GM19463 (cell line): ENCODE results near the gene EPN2.
"Not testable (repeated sequence)": the region's sequence is repeated elsewhere in the genome, so short reads cannot be mapped to it uniquely, and the experiment has no call there.

ENCODE experiments used
- ATAC-seq: cut with Tn5 transposase; IDR thresholded peaks from one replicate; pipeline ENCODE4 v1.9.1; 2021; ENCODE audit warnings: mild to moderate bottlenecking, moderate library complexity; ENCODE audit not compliant: unreplicated experiment

EPN2 gene

DNA sequence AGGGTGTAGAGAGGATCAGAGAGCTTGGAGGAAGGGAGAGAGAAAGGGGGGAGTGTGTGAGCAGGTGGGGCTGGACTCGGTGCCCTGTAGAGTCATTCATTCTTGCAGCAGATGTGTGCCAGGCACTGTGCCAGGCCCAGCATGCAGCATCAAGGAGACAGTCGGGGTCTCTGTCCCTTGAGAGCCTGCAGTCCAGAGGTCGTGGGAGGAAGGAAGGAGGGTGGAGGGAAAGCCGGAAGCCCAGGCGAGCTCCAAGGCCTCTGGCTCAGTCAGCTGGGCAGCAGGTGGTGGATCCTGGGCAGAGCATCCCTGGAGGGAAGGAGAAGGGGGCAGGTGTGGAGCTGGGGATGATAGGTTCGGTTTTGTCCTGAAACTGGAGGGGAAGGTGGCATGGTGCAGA is 27.5 kb downstream of the EPN2 start:
- no peak for ATAC-seq

DNA sequence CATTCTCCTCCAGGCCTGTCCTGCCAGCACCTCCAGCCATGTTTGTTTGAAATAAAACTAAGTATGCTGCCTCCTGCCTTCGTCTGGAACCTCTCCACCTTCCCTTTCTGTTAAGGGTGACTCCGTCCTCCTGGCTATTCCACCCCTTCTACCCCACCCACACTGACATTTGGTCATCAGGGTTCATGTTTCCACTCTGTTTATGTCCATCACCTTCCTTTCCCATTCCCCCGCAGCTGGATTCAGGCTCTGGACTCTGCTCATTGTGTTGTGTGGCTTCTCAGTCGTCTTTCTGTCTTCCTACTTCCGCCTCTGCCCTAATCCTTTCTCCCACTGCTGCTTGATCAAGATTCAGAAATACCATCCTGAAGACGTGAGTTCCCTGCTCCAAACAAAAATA is 28.6 kb downstream of the EPN2 start:
- ATAC-seq: no peak

DNA sequence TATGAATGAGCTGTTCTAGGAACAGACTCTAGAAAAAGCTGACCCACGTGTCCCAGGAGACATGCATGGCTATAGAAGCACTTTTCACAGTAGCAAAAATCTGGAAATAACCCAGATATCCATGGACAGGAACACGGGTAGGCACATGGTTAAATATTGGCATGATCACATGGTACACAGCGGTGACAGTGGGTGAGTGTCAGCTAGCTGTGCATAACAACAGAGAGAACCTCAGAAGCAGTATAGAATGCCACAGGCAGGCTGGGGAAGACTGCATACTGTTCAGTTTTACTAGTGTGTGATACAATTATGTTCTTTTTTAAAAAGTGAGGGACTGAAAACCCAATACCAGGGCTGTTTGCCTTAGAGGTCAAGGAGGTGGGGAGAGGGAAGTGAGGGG is 31.4 kb downstream of the EPN2 start:
- no peak for ATAC-seq

DNA sequence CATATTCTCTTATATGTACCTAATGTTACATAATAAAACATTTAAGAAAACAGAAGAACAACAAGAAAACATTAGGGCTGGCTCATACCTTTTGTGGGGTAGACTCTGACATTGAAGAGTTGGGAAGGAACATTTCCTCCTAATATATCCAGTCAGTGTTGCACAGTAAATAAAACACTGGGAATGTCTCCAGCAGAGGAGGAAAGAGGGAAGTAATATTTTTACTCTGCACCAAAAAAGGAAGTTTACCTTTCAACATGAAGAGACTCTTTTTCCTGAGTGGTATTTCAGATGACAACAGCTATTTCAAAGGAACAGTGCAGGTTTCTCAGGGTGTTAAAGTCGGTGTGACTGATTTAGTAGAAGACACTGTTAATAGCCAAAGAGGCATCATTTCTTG is 31.9 kb downstream of the EPN2 start:
- ATAC-seq: no peak

DNA sequence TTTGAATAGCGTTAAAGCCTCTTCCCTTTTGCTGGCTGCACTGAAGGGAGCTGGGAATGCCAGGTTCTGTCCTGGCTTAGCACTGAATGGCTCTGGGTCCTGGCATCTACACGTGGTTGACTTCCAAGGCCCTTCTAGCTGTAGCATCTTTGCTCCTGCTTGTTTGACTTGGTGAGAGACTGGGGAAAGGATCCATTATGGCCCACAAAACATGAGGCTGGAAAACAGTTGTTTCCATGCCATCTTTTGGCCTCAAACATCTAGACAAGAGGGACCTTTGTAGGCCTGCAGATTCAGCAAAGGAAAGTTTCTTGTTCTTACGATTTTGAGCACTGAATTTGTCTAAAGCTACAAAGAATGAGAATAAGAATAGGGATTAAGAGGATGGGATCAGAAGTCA is 32.5 kb downstream of the EPN2 start:
- no peak for ATAC-seq

DNA sequence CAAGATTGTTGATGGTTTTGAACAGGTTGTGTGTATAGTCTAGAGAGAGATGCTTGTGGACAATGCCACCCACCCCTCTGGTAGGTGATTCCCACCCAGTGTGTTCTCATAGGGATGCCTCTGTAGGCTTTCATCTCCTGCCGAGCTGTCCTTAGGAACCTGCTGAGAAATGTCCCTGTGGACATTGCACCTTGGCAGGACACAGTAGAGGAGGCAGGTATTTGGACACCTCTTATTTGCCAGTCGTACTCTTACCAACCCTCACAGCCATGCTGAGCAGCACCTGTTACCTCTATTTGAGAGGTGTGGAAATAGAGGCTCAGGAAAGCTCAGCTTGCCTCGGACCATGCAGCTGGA is 33.2 kb downstream of the EPN2 start:
- ATAC-seq: no peak

DNA sequence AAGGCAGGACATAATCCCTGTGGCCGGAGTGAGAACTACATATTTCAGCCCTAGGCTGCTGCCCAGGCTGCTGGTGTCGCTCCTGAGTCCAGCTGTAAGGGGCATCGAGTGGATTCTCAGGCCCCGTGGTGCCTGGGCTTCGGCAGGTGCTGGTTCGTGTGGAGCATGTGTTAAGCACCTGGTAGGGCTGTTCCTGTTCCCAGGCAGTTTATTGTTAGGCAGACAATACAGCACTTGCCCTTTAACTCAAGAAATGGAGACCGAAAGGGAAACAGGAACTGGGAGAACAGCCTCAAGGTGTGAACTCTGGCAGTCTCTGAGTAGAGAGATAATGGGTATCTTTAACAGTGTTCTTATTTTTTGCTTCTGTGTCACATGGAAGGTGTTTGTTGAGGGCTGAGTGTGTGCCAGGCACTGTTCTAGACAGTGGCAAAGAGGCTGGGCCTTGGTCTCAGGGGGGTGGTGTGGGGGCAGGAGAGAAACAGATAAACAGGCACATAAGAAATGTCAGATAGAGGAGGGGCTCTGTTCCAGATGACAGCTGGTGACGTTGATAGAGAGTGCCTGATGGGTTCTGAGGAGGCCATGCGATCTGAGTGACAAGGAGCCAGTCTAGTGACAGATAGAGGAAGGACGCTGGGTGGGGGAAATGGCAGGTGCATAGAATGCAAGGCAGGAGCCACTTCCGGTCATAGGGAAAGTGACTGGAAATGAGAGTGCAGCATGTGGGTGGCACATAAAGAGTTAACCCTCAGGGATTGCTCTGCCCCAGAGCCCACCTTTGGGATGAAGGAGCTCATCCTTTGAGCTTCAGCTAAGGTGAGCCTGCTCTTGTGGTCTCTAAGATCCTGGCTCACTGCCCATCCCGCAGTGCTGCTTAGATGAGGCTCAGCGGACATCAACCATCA is 33.8 kb downstream of the EPN2 start:
- peak; percentile 66 for ATAC-seq

DNA sequence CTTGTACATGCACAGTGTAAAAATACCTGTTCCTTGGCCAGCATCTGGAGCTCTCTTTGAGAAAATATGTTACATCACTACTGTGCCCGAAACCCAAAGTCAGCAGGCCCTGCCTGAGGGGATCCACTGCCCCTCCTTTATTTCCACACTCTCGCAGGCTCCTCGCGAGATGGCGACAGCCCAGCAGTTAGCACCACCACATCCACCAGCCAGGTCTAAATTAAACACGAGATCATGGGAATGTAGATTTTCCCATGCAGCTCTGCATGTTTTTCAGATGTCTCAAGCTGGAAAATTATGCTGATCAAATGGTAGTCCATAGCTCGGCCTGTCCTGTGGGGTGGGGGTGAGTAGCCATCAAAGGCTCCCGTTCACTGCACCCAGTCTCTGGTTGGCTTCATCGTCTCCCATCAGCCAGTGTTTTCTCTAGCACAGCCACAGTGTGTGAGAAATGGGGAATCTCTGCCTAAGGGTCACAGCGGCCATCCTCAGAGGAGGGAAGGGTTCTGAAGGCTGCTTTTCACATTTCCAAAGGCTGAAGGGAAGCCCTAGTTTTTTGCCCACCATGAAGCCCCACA is 34.7 kb downstream of the EPN2 start:
- ATAC-seq: no peak

DNA sequence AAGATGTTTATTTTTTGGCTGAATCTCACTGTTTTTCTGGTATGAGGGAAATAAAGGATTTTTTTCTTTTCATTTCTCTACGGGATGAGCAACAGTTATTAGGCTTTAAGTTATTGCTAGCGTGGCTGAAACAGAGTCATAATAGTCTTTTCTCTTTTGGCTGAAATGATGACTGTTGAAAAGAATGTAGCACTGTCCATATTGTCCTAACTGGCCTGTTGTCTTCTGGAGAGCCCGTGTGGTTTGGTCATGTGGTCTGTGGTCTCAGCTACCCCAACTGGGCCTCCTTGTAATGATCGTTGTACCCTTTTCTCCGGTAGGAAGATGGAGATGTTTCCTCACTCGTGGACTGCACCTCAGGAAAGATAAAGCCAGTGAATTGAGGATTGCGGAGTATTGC is 36.6 kb downstream of the EPN2 start:
- ATAC-seq: no peak

DNA sequence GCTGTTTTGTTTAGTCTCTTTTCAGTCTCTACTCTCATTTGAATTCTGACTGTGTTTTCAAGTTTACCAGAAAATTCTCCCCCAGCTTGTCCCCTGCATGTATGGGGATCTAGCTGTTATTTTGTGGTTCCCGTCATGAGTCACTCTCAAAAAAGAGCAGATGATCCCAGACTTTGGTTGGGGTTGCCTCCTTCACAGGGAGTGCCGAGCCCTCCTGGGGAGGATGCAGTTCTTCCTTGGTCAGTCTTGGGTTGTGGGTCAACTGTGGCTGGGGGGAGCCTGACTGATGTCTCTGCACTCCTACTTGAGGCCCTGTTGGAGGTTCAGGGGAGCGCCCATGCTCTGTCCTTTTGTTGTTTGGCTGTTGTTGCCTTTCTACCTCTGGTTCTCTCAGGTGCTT is 37.7 kb downstream of the EPN2 start:
- no peak for ATAC-seq

DNA sequence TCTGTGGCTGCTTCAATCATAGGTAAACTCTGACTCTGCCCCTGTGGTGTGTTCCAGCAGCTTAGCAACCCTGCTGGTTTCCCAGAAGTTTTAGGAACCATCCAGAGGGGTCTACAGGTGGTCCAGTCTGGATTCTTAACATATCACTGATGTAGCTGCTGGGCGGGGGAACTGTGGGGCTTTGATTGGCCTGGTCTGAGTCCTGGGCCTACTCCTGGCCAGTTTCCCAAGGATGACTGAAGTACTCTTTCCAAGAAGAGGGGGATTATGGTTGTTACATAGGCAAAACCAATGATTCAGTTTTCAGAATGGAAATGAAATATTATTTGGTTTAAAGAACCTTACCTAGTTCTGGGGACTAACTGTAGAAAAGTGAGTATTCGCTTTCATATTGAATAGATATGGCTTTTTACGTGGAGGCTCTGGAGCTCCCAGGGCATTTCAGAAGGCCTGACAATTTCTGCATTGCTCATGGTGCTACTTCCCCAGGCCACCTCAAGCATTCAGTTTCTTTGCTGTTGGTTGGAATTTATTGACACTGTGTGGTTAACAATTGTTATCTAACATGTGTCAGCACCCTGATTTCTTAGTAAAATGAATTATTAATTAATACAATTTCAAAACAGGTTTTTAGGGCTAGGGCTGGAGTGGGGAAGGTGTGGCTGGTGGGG is 38.4 kb downstream of the EPN2 start:
- ATAC-seq: no peak

DNA sequence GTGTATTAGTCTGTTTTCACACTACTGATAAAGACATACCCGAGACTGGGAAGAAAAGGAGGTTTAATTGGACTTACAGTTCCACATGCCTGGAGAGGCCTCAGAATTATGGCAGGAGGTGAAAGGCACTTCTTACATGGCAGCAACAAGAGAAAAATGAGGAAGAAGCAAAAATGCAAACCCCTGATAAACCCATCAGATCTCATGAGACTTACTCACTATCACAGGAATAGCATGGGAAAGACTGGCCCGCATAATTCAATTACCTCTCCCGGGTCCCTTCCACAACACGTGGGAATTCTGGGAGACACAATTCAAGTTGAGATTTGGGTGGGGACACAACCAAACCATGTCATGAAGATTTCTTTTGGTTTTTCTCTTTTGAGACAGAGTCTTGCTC is 41.1 kb downstream of the EPN2 start:
- not testable (repeated sequence) for ATAC-seq

DNA sequence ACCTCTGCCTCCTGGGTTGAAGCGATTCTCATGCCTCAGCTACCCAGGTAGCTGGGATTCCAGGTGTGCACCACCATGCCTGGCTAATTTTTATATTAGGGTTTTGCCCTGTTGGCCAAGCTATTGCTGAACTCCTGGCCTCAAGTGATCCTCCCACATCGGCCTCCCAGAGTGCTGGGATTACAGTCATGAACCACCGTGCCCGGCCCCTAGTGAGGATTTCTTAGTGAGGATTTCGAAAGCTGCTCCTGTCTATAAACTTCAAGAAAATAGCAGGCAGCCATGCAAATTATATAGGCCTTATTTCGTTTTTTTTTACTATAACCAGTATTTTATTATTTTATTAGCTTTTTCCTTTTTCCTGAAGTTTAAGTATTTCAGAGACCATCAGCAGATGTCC is 41.6 kb downstream of the EPN2 start:
- ATAC-seq: no peak

DNA sequence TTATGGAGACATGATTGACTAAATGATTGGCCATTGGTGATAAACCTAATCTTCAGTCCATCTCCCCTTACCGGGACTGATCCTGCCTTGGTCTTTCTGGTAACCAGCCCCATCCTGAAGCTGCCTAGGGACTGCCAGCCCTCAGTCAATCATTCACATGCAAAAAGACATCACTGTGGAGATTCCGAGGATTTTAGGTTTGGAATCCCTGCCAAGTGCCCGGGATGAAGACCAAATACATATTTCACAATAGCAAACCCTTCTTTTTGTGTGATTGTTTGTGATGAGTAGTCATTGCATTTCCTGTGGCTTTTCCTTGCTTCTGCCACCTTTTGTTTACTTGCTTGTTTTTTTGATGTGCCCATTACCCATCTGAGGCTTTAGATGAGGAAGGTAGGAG is 44.0 kb downstream of the EPN2 start:
- ATAC-seq: no peak

DNA sequence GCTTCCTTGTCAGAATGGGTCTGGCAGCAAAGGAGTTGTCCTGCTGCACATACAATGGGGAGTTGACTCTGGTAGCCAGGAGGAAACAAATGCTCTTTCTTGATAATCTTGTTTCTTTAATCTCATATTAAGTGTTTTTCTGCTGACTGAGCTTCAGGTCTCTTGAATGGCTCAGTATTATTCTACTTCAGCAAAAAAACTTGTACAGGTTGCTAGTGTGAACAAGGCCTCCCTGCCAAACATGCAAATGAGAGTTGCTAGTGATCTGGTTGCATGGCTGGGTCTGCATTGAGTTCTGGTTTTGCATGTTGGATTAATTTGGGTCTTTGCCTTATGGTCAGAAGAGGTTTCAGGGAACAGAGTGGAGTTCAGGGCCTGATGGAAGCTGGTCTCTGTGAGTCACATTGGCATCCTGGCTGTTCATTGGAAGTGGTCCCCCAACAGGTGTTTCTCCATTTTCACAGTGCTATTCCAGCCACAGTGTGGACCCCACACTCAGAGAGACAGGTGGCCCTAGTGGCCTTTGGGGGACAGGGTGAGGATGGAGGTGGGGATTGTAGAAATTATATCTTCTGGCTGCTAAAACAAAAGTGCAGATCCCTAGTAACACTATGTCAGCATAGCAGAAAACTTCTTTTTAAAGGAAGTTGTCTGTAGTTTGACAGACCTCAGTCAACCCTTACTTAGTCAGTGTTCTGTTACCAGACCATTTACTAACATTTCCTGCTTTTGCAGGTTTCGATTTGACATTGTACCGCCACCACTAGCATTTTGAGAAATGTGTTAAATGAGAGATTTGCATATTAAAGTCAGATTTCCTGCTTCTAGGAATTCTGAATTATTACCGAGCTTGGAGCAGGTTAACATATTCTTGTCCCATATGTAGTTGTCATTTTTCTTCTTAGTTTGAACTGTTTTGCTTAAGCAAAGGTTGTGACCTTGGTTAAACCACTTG is 47.1 kb downstream of the EPN2 start:
- peak; percentile 38 for ATAC-seq

DNA sequence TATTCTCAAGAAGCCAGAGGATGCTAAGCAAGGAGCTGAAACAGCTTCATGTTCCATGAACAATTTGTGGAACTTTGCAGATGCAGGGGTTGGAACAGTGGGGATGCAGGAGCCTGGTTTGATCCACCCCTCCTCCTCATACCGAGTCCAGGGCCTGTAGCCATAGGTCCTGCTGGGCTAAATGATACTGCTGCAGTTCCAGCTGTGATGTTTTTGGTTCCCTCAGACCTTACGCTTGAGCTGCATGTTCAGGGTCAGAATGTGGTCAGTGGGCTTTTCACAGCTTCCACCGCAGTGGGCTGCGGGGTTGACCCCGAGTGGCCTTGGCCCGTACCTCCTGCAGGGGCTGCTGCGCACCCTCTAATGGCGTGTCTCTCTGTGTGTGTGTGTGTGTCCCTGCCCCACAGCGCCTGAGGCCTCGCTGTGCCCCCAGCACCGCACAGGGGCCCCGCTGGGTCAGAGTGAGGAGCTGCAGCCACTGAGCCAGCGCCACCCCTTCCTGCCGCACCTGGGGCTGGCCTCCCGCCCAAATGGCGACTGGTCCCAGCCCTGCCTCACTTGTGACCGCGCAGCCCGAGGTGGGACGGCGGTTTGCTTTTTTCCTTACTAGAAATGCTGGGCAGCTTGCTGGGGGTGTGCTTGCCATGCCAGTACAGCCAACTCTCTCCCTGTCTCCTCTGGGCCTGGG is 48.2 kb downstream of the EPN2 start:
- no peak for ATAC-seq

DNA sequence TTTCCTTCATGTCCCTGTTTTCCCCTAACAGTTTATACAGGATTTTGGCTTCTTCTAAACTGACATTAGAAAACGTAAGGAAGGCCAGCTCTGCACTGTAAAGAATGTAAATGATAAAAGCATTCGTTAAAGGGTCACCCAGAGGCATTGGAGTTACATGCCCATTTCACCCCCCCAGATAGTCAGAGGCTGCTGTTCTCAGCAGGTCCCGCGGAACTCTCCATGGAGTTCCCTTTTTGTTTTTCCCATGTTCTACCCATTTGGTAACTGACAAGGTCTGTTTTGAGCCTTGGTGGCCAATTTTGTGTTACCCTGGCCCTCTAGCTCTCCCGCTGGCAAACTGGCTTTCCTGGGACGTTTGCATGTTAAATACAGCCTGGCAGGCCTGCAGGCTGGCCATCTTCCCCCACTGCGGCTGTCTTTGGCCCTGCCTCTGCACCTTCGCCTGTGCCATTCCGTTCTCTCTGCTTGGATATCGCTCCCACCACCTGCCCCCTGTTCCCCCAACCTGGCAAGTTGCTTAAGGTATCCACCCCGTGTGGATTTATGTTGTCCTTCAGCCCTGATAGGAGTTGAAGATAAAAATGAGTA is 49.7 kb downstream of the EPN2 start:
- no peak for ATAC-seq

DNA sequence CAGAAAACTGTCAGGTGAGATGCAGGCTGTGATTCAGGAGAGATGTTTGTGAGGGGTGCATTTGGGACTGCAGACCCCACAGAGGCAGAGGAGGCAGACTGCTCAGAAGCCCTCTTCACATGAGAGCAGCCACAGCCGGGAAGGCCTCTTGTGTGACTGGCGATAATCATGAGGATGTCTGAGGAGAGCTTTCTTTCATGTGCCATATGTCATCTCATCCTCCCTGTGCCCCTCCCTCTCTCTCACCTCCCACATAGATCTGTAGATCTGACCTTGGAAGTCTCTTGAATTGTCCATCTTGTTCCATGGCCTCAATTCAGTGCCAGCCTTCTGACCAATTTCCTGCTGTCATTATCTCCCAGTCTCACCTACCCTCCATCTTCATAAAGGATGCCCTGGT is 50.5 kb downstream of the EPN2 start:
- no peak for ATAC-seq

DNA sequence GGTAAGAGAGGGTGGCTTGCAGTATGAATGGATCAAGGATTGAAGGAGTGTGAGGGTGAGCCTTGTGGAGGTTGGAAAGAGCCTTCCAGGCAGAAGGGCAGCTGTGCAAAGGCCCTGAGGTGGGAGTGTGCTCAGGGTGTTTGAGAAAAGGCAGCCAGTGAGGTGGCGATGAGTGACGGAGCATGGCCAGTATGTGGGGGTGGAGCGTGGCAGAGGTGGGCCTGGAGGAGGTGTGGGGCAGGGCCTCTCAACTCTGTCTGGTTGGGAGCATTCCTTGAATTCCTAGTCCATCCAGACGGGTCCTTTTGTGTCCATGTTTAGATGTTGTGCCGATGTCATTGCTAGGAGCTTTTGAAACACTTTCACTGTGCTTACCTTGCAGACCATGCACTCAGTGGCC is 51.3 kb downstream of the EPN2 start:
- no peak for ATAC-seq

DNA sequence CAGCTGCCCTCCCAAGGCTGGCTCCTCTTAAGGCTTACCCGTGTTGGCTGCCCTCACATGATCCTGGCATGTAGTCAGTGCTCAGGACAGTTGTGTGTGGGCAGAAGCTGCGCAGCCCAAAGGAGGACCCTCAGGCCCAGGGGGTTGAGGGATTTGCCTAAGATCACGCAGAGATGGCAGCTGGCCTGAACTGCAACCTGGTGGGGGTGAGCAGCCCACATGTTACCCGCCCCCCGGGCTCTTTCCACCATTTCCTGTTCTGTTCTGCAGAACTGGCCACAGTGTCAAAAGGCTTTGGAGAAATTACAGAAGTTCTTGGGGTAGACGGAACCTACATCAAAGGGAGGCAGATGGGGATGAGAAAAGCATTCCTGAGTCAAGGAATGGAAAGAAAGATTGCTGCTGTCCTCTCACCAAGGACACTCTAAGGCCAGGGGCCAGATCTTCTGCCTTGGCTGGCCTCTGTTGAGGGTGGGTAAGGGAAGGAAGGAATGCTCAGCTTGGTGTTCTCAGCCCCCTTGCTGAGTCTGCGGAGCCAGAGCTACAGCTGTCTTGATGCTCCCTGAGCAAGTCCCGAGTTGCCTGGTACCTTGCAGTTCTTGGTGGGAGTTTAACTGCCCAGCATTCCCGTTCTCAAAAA is 53.0 kb downstream of the EPN2 start:
- ATAC-seq: no peak
